Coronary artery (tissue), 2 donors: ENCODE data around the gene SNTN.
"Not testable (repeated sequence)": the region's sequence is repeated elsewhere in the genome, so short reads cannot be mapped to it uniquely, and the experiment has no call there.

Experiments used
- DNase-seq: peaks from one replicate; pipeline ENCODE4 v3.0.0-alpha.2; 2017; ENCODE audit warnings: low spot score
- H3K27ac ChIP-seq, 2 donors: fragments of 200-600 bp; sonication (generic); one replicate each; pipeline ENCODE4 v1.5.1; 2016 to 2019
- H3K4me3 ChIP-seq: fragments of 200-600 bp; sonication (generic); 2 replicates; pipeline ENCODE4 v1.5.1; 2016; ENCODE audit warnings: mild to moderate bottlenecking, moderate library complexity
- CTCF ChIP-seq: fragments of 200-600 bp; sonication (generic); IDR thresholded peaks from one replicate; pipeline ENCODE4 v1.5.1; 2019; ENCODE audit warnings: antibody characterized with exemption

SNTN gene

GRCh38 chr3:63624941-63625560, 27.4 kb upstream of the SNTN start:
- Histone ChIP-seq H3K4me3 (no peak overlapping the region), H3K27ac (no peak overlapping the region)
- no peak for TF ChIP-seq CTCF
- no peak for DNase-seq

GRCh38 chr3:63631670-63632069, 20.8 kb upstream of the SNTN start:
- TF ChIP-seq CTCF: no peak
- H3K27ac ChIP-seq: no peak overlapping the region
- no peak overlapping the region for H3K4me3 ChIP-seq
- DNase-seq: no peak

GRCh38 chr3:63635186-63635585, 17.3 kb upstream of the SNTN start:
- DNase-seq: no peak
- TF ChIP-seq CTCF: no peak
- no peak overlapping the region for H3K4me3 ChIP-seq
- H3K27ac ChIP-seq: no peak overlapping the region

- Histone ChIP-seq H3K4me3 (no peak overlapping the region), H3K27ac (no peak overlapping the region)
- no peak for DNase-seq
- TF ChIP-seq CTCF: no peak
Measured at GRCh38 chr3:63639806-63640205, 12.7 kb upstream of the SNTN start.

- DNase-seq: no peak
- H3K4me3 ChIP-seq: no peak overlapping the region
- TF ChIP-seq CTCF: no peak
- no peak overlapping the region for H3K27ac ChIP-seq
Measured at GRCh38 chr3:63642488-63642887, 10.0 kb upstream of the SNTN start.

GRCh38 chr3:63644212-63644797, 8.2 kb upstream of the SNTN start:
- TF ChIP-seq CTCF: no peak
- no peak overlapping the region for H3K4me3 ChIP-seq
- DNase-seq: no peak
- no peak overlapping the region for H3K27ac ChIP-seq

GRCh38 chr3:63644928-63645781, 7.3 kb upstream of the SNTN start:
- DNase-seq, H3K4me3 ChIP-seq, H3K27ac ChIP-seq: not testable (repeated sequence)
